ENCODE data around the gene UBE2E1. TPM values are rescaled to one million over a fixed set of nuclear protein-coding genes. Genes with fewer than 3 reads are reported as not detected.
"Not testable (repeated sequence)": the region's sequence is repeated elsewhere in the genome, so short reads cannot be mapped to it uniquely, and the experiment has no call there.

The UBE2E1 gene
- total RNA-seq, 1 donor from 2014 or later: 75.3 TPM

DNA sequence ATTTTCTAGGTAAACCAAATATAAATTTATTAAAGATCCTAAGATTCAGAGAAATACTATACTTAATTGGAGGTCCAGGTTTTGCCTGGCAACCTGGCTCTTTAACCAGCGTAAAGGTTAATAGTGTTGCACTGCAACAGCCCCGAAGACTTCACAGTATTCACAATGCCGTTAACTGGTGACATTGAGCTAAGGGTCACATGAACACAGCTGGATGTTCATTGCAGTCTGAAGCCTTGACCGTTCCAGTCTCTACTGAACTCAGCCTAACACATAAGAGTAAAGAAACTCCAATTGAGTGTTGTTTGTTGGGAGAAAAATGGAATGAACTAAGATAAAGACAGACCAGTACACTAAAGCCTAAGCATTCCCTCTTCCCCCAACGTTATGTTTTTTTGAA lies 84.2 kb downstream of the UBE2E1 start:
- ATAC-seq: no peak
- intact Hi-C loops (cut with DNase I): loop anchor here (5.0 to 10.0 kb wide), 3 partner anchors 105 to 792 kb away; no protein-coding TSS in a partner anchor
- DNase-seq (ENCODE audit: missing footprints): no peak

DNA sequence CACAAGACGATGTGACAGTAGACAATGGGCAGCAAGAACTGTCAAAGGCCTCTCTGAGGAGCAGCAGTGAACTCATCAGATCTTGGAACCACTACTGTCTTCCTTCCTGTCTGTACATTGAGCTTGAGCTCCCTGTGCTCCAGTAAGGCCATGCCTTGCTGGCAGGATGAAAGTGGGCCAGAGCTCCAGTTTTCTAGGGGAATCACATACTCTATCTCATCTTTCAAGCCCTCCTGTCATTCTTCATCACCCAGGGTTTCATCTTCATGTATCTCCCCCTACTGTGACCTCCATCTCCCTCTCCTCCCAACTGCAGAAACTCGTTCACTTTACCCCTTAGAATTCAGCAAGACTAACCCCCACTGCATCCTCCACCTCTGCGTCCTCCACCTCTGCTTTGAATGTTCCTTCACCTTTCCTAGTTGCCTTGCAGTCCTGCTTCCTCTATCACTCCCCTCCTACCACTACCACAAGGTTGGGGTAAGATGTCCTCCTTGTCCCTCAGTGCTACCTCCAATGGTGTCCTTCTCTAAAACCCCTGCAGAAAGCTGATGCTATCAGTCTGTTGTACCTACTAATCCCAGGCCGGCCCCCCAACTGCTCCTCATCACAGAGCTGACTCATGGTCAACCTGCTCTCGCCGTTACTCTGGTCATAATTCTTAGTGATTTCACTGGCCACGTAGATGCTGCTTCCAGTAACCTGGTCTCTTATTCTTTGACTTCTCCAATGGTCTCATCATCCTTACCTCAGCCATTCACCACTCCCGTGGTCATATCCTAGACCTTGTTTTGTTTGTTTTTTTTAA lies 88.7 kb downstream of the UBE2E1 start:
- intact Hi-C loops (cut with DNase I): loop anchor here (10.0 kb wide), 1 partner anchor 100 kb away; no protein-coding TSS in a partner anchor
- DNase-seq (ENCODE audit: missing footprints) (no peak), ATAC-seq (no peak)

DNA sequence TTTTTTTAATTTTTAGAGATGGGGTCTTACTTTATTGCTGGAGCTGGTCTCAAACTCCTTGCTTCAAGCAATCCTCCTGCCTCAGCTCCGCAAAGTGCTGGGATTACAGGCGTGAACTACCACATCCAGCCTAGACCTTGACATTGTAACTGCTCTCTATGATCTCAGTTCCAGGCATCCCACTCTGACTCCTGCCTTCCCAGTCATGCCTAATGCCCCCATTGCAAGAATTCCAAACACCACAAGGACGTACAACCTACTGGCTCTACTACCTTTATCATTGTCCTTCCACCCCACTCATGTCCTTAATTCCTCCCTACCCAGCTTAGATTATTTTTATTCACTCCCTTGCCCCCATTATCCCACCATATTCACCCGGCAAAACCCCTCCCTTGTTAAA lies 89.4 kb downstream of the UBE2E1 start:
- no peak for DNase-seq (ENCODE audit: missing footprints)
- intact Hi-C loops (cut with DNase I): loop anchor here (10.0 kb wide), 1 partner anchor 100 kb away; no protein-coding TSS in a partner anchor
- ATAC-seq: no peak

DNA sequence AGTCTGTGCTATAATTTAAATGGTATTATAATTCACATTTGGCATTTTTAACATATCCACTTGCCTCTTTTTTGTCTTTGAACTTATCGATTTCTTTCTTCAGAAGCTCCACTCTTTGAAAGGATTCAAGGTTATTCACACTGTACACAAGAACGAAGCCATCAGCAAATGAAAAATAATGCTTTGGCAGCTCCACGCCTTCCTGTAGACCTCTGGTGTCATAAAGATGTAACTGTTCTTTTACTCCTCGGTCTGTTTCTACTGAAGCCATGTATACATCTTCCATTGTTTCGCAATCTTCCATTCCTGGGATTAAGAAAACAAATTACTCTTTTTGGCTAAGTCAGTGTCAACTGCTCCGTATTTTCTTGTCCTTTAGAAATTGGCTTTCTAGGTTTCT lies 95.0 kb downstream of the UBE2E1 start:
- DNase-seq (ENCODE audit: missing footprints): no peak
- intact Hi-C loops (cut with DNase I): no loop called here
- no peak for ATAC-seq

DNA sequence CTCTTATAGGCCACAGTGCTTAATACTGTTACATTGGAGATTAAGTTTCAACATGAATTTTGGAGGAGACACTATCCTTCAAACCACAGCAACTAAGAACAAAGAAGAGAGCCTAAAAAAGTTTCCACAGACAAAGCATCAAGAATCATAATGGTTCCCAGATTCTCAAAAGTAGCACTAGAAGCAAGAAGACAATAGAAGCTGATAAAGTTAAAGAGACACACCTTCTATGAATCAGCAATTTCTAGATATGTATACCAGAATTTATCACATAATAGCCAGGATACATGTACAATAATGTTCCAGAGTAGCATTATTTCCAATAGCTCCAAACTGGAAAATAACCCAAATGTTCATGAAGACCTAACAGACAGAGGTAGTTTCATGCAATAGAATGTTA lies 98.8 kb downstream of the UBE2E1 start:
- no peak for ATAC-seq

GRCh38 chr3:23909341-23909740 lies 103.6 kb downstream of the UBE2E1 start:
- intact Hi-C loops (cut with DNase I): no loop called here
- no peak for ATAC-seq
- DNase-seq (ENCODE audit: missing footprints): no peak

More for the DNA sequence above, 98.8 kb downstream of the UBE2E1 start:
- DNase-seq (ENCODE audit: missing footprints): no peak
- intact Hi-C loops (cut with DNase I): no loop called here

DNA sequence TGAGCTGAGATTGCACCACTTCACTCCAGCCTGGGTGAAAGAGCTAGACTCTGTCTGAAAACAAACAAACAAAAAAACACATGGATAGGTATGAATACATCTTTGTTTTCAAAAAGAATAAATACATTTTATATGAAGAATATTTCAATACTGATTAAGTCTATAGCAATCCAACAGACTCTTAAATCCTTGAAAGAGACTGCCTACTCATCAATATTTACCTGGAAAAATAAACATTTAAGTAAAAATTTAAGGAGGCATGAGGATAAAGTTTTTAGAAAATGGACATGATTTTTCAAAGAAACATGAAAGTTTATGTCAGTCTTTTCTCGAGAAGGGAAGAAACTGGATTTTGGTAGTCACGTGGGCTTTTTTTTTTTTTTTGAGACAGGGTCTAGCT lies 105.6 kb downstream of the UBE2E1 start:
- no peak for DNase-seq (ENCODE audit: missing footprints)
- intact Hi-C loops (cut with DNase I): no loop called here
- no peak for ATAC-seq

DNA sequence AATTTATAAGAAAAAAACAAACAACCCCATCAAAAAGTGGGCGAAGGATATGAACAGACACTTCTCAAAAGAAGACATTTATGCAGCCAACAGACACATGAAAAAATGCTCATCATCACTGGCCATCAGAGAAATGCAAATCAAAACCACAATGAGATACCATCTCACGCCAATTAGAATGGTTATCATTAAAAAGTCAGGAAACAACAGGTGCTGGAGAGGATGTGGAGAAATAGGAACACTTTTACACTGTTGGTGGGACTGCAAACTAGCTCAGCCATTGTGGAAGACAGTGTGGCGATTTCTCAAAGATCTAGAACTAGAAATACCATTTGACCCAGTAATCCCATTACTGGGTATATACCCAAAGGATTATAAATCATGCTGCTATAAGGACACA lies 106.6 kb downstream of the UBE2E1 start:
- intact Hi-C loops (cut with DNase I); DNase-seq (ENCODE audit: missing footprints); ATAC-seq: not testable (repeated sequence)

GRCh38 chr3:23913182-23913581 lies 107.4 kb downstream of the UBE2E1 start:
- no peak for ATAC-seq
- no peak for DNase-seq (ENCODE audit: missing footprints)
- intact Hi-C loops (cut with DNase I): no loop called here

- ATAC-seq (no peak), DNase-seq (ENCODE audit: missing footprints) (no peak)
- intact Hi-C loops (cut with DNase I): no loop called here
Measured at GRCh38 chr3:23913873-23914743, 108.4 kb downstream of the UBE2E1 start.

DNA sequence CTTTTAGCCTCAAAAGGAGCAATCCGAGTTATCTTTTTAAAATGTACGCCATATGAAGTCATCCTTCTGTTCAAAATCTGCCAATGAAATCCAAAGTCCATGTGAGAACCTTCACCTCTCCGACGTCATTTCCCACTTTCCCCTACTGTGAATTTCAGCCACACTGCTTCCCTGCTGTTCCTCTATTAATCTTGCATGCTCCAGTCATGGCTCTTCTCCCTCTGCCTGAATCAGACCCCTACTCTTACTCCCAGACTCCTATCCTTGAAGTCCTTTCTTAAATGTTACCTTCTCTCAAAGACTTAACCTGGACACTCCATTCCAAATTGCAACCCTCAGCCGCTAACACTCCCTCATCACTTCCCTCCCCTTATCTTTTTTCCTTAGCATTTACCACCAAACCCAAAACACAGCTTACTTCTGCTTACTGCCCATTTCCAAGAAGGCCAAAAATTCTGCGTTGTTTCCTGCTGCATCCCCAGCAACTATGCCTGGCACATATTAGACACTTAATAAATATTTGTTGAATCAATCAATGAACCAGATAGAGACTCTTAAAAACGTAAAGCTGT lies 109.9 kb downstream of the UBE2E1 start:
- intact Hi-C loops (cut with DNase I): no loop called here
- DNase-seq (ENCODE audit: missing footprints) (no peak), ATAC-seq (no peak)

GRCh38 chr3:23916152-23916885 lies 110.6 kb downstream of the UBE2E1 start:
- intact Hi-C loops (cut with DNase I): no loop called here
- ATAC-seq (peak; percentile 58), DNase-seq (ENCODE audit: missing footprints) (peak; percentile 76)

DNA sequence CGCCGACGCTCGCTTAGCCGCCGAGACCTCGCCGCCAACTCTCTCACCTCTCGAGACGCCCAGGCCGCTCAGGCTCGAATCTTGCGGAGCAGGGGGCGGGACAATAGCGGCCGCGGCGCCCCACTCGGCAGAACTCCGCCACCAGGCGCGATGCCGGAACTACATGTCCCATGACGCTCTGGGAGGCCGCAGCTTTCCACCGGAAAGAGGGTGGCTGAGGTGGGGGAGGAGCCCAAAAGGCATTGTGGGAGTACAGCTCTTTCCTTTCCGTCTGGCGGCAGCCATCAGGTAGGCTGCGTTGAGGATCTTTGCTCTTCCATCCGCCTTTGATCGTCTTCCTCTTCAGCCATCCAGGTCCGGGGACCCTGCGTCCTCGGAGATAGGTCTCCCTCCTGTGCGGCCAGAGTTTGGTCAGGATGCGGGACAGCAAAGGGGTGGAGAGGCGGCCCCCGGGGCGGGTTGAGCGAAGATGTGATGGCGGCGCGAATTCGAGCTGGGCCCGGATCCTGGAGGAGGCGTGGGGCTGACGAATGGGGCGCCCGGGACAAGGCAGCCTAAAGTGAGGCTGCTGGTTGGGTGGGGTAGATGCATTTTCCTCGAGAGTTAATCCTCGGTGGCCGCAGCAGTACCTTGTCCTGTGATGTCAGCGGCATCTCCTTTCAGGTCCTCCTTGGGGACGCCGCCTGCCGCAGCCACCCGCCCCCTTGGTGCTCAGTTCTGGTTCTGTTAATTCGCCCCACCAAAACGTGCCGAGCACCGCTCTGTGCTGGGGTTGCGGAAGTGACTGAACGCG lies 111.3 kb downstream of the UBE2E1 start, which contains the start of the genes NKIRAS1 and RPL15:
Gene NKIRAS1 (minus strand): TSS at position 105 of the 793 bp plus-strand sequence. CDS start 6,086 bp downstream, outside the sequence.
Gene RPL15 (plus strand): TSS at position 247 of the 793 bp plus-strand sequence. CDS start 728 bp downstream, outside the sequence.
- intact Hi-C loops (cut with DNase I): loop anchor here (1.0 kb wide), 1 partner anchor 28 kb away; the partner anchor contains the start of gene NR1D2
- peak; percentile 99 for ATAC-seq
- peak; percentile 98 for DNase-seq (ENCODE audit: missing footprints)

GRCh38 chr3:23917679-23918303 lies 112.0 kb downstream of the UBE2E1 start:
- intact Hi-C loops (cut with DNase I): loop anchor here (1.0 kb wide), 1 partner anchor 28 kb away; the partner anchor contains the start of gene NR1D2
- DNase-seq (ENCODE audit: missing footprints); ATAC-seq: not testable (repeated sequence)

DNA sequence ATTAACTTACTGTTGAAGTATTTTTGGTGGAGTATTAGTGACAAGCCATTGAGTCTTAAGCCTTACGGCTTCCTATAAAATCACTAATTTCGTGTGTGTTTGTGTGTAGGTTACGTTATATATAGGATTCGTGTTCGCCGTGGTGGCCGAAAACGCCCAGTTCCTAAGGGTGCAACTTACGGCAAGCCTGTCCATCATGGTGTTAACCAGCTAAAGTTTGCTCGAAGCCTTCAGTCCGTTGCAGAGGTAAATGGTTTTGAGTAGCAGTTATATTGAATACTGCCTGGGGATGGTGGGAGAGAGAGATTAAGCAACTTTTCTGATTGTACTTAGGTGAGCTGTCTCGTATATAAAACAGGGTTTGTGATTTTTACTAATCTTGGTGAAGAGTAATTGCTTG lies 112.6 kb downstream of the UBE2E1 start:
- intact Hi-C loops (cut with DNase I); DNase-seq (ENCODE audit: missing footprints); ATAC-seq: not testable (repeated sequence)

- DNase-seq (ENCODE audit: missing footprints) (no peak), ATAC-seq (no peak)
- intact Hi-C loops (cut with DNase I): no loop called here
Measured at GRCh38 chr3:23919628-23920027, 113.9 kb downstream of the UBE2E1 start.

GRCh38 chr3:23920151-23920655 lies 114.4 kb downstream of the UBE2E1 start:
- intact Hi-C loops (cut with DNase I): no loop called here
- DNase-seq (ENCODE audit: missing footprints) (no peak), ATAC-seq (no peak)

Measured in Right ventricle myocardium inferior (tissue), 1 donor.